ENCODE data around the gene GLIS2. TPM values are rescaled to one million over a fixed set of nuclear protein-coding genes. Genes with fewer than 3 reads are reported as not detected.
A peak's percentile ranks its signal among the peaks of the same experiment; 100 is the strongest.

Gene GLIS2
- total RNA-seq (2014; rRNA removed; shearing (Covaris generic)), result 0.36 and 0.46 TPM in 2 replicates

- DNase-seq (ENCODE audit: low read depth), result peak; percentile 79
Observed at GRCh38 chr16:4315186-4316107, at the start of gene GLIS2. TSS of gene GLIS2 (plus strand) at chr16:4316067. CDS start at chr16:4332281, 16,214 bp downstream.

- no peak for DNase-seq (ENCODE audit: low read depth)
Observed at GRCh38 chr16:4266372-4266771, 49.5 kb upstream of the GLIS2 start.

GRCh38 chr16:4270091-4270490, 45.8 kb upstream of the GLIS2 start:
- no peak for DNase-seq (ENCODE audit: low read depth)

GRCh38 chr16:4270595-4270994, 45.3 kb upstream of the GLIS2 start:
- no peak for DNase-seq (ENCODE audit: low read depth)

- DNase-seq (ENCODE audit: low read depth), result peak; percentile 94
Observed at GRCh38 chr16:4271176-4272113, 44.4 kb upstream of the GLIS2 start.

- DNase-seq (ENCODE audit: low read depth), result peak; percentile 50
Observed at GRCh38 chr16:4272114-4272956, 43.5 kb upstream of the GLIS2 start.

- DNase-seq (ENCODE audit: low read depth), result peak; percentile 62
Observed at GRCh38 chr16:4273858-4274311, 42.0 kb upstream of the GLIS2 start.

GRCh38 chr16:4275861-4276260, 40.0 kb upstream of the GLIS2 start:
- DNase-seq (ENCODE audit: low read depth), result no peak

- DNase-seq (ENCODE audit: low read depth), result no peak
Observed at GRCh38 chr16:4277987-4278513, 37.8 kb upstream of the GLIS2 start.

GRCh38 chr16:4280625-4281024, 35.2 kb upstream of the GLIS2 start:
- no peak for DNase-seq (ENCODE audit: low read depth)

- DNase-seq (ENCODE audit: low read depth), result no peak
Observed at GRCh38 chr16:4283441-4283840, 32.4 kb upstream of the GLIS2 start.

- DNase-seq (ENCODE audit: low read depth), result peak; percentile 63
Observed at GRCh38 chr16:4283939-4284338, 31.9 kb upstream of the GLIS2 start.

GRCh38 chr16:4285167-4285566, 30.7 kb upstream of the GLIS2 start:
- DNase-seq (ENCODE audit: low read depth), result no peak

- DNase-seq (ENCODE audit: low read depth), result peak; percentile 68
Observed at GRCh38 chr16:4288148-4288921, 27.5 kb upstream of the GLIS2 start.

GRCh38 chr16:4290236-4290830, 25.5 kb upstream of the GLIS2 start:
- DNase-seq (ENCODE audit: low read depth), result peak; percentile 76

GRCh38 chr16:4291699-4292098, 24.2 kb upstream of the GLIS2 start:
- DNase-seq (ENCODE audit: low read depth), result no peak

GRCh38 chr16:4293181-4293716, 22.6 kb upstream of the GLIS2 start:
- no peak for DNase-seq (ENCODE audit: low read depth)

- peak; percentile 77 for DNase-seq (ENCODE audit: low read depth)
Observed at GRCh38 chr16:4293822-4294457, 21.9 kb upstream of the GLIS2 start.

GRCh38 chr16:4295581-4295980, 20.3 kb upstream of the GLIS2 start:
- no peak for DNase-seq (ENCODE audit: low read depth)
